ENCODE data around the gene CDH10. TPM values are rescaled to one million over a fixed set of nuclear protein-coding genes. Genes with fewer than 3 reads are reported as not detected.

Gene CDH10
- total RNA-seq, 1 donor from 2014 or later, result 0.38 TPM

DNA sequence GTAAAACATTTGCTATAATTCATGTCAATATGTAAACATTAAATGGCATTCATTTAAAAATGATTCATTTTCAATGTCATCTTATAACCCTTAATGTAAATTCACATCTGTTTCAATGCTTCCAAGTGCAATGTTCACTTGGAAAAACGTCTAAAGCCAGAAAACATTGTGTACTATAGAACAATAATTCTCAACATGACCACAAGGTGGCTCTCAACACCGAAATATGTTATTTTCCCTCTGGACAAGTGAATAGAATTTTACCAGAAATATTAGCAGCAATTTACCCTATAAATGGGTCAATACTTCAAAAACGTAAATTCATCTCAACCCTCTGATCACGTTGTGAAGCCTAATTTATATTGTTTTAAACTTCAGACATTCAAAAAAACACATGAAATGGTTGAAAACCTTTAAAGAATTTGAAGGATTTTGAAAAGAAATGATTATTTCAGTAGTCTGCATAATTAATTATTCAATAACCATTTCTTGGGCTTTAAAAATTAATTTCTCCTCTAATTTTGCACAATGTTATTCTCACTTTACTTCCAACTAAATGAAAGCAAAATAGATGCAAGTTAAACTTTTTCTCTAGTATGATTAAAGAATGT lies 11.0 kb downstream of the CDH10 start:
- TF ChIP-seq, protein P1, sequence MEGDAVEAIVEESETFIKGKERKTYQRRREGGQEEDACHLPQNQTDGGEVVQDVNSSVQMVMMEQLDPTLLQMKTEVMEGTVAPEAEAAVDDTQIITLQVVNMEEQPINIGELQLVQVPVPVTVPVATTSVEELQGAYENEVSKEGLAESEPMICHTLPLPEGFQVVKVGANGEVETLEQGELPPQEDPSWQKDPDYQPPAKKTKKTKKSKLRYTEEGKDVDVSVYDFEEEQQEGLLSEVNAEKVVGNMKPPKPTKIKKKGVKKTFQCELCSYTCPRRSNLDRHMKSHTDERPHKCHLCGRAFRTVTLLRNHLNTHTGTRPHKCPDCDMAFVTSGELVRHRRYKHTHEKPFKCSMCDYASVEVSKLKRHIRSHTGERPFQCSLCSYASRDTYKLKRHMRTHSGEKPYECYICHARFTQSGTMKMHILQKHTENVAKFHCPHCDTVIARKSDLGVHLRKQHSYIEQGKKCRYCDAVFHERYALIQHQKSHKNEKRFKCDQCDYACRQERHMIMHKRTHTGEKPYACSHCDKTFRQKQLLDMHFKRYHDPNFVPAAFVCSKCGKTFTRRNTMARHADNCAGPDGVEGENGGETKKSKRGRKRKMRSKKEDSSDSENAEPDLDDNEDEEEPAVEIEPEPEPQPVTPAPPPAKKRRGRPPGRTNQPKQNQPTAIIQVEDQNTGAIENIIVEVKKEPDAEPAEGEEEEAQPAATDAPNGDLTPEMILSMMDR (IDR thresholded peaks at IDR 0.05; ENCODE audit: insufficient read depth, low read length, poor library complexity, severe bottlenecking), result peak; percentile 46
- DNase-seq (ENCODE audit: low read depth), result no peak
- Histone ChIP-seq H3K36me3 (ENCODE audit: control insufficient read depth, insufficient read depth, low read length) (no peaks in the 10 kb centered on the region), H3K27me3 (ENCODE audit: control insufficient read depth, insufficient read depth, low read length) (no peaks in the 10 kb centered on the region), H3K4me3 (ENCODE audit: low read depth, low read length) (no peak overlapping the region)

DNA sequence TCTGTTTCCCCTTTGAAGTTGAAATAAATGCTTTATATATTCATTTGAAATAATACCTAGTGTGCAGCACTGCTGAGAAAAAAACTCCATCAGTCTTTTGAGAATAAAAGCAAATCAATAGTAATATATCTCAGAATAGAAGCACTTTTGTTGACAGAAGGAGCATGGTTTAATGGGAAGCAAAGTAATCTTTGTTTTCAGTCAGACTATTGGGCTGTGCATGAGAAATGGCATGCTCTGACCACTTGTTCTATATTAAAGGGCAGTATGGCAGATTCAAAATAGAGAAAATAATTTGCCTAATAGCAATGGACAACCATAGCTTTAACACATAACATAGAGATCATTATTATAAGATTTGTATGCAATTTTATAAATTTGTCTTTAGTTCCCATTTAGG lies 12.4 kb downstream of the CDH10 start:
- H3K27me3 ChIP-seq (ENCODE audit: control insufficient read depth, insufficient read depth, low read length), result no peaks in the 10 kb centered on the region
- H3K4me3 ChIP-seq (ENCODE audit: low read depth, low read length), result no peak overlapping the region
- TF ChIP-seq, protein P1 (IDR thresholded peaks at IDR 0.05; ENCODE audit: insufficient read depth, low read length, poor library complexity, severe bottlenecking), result no peak
- no peak for DNase-seq (ENCODE audit: low read depth)
- H3K36me3 ChIP-seq (ENCODE audit: control insufficient read depth, insufficient read depth, low read length), result no peaks in the 10 kb centered on the region

DNA sequence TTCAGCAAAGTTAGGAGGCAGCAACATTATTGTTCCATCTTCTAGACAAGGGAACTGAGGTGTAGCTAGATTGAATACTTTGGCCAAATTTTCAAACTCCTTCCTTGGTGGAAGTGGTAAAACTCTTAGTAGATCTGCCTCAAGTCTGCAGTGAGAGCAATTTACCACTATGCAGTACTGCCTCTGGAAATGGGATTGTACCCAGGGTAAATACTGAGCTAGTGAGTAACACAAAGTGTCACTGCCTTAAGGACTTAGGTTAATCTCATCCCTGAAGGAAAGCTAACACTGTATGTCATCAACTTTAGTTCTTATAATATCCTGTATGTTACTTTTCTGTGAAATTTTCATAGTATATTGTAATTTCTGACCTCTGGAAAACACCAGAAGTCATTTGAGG lies 13.9 kb downstream of the CDH10 start:
- Histone ChIP-seq H3K36me3 (ENCODE audit: control insufficient read depth, insufficient read depth, low read length) (no peaks in the 10 kb centered on the region), H3K4me3 (ENCODE audit: low read depth, low read length) (no peak overlapping the region)

DNA sequence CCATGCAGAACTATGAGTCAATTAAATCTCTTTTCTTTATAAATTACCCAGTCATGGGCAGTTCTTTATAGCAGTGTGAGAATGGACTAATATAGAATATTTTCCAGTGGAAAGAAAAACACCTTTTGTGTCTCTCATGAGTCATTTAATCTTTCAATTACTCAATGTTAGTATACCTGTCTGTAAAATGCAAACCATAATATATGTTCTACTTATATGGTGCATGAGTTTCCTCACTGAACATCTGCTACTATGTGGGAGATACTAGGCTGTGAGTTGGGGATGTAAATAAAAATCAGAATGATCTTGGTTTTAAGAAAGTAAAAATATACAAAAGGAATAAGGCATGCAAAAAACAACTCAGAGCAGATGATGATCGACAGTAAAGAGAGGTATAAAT lies 15.0 kb downstream of the CDH10 start:
- TF ChIP-seq, protein P1 (IDR thresholded peaks at IDR 0.05; ENCODE audit: insufficient read depth, low read length, poor library complexity, severe bottlenecking), result no peak
- no peak overlapping the region for H3K4me3 ChIP-seq (ENCODE audit: low read depth, low read length)
- no peaks in the 10 kb centered on the region for H3K36me3 ChIP-seq (ENCODE audit: control insufficient read depth, insufficient read depth, low read length)
- no peak for DNase-seq (ENCODE audit: low read depth)
- no peaks in the 10 kb centered on the region for H3K27me3 ChIP-seq (ENCODE audit: control insufficient read depth, insufficient read depth, low read length)

More for the DNA sequence above, 13.9 kb downstream of the CDH10 start:
- no peak for DNase-seq (ENCODE audit: low read depth)
- TF ChIP-seq, protein P1 (IDR thresholded peaks at IDR 0.05; ENCODE audit: insufficient read depth, low read length, poor library complexity, severe bottlenecking), result no peak
- H3K27me3 ChIP-seq (ENCODE audit: control insufficient read depth, insufficient read depth, low read length), result no peaks in the 10 kb centered on the region

DNA sequence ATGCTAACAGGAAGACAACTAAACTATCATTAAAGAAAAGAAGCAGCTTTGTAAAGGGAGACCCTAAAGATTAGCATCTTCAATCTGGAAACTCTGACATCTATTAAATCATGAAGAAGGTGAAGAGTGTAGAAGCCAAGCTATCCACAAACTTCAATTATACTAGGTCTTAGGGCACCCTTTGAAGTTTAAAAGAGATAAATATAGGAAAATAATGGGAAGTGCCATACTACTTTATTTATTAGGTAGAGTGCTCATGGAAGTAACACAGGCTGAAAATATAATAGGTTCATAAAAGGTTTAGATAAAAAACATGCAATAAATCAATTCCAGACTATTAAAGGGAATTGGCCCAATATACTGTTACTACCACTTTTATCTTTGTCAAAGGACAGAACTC lies 19.9 kb downstream of the CDH10 start:
- H3K36me3 ChIP-seq (ENCODE audit: control insufficient read depth, insufficient read depth, low read length), result no peaks in the 10 kb centered on the region
- H3K27me3 ChIP-seq (ENCODE audit: control insufficient read depth, insufficient read depth, low read length), result no peaks in the 10 kb centered on the region
- no peak overlapping the region for H3K4me3 ChIP-seq (ENCODE audit: low read depth, low read length)
- TF ChIP-seq, protein P1 (IDR thresholded peaks at IDR 0.05; ENCODE audit: insufficient read depth, low read length, poor library complexity, severe bottlenecking), result no peak
- DNase-seq (ENCODE audit: low read depth), result no peak

DNA sequence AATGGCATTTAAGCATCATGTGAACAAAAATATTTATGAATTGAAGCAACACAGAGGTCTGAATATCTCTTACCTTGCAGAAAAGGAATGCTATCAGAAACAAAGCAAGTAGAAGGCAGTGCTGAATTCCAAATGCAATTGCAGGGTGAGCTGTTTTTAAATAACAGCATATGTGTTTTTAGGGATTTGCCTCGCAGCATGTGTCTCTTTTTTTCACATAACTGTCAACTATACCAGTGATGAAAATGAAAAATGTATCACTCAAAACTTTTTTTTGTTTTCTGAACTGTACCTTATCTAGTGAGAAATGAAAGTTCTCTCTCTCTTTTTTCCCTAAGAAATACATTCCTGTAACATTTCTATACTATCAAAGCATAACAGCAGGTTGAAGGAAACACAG lies 21.2 kb downstream of the CDH10 start:
- H3K4me3 ChIP-seq (ENCODE audit: low read depth, low read length), result no peak overlapping the region
- no peak for DNase-seq (ENCODE audit: low read depth)
- no peaks in the 10 kb centered on the region for H3K27me3 ChIP-seq (ENCODE audit: control insufficient read depth, insufficient read depth, low read length)
- no peaks in the 10 kb centered on the region for H3K36me3 ChIP-seq (ENCODE audit: control insufficient read depth, insufficient read depth, low read length)
- TF ChIP-seq, protein P1 (IDR thresholded peaks at IDR 0.05; ENCODE audit: insufficient read depth, low read length, poor library complexity, severe bottlenecking), result no peak
